ENCODE data around the gene THG1L.
"Not testable (repeated sequence)": the region's sequence is repeated elsewhere in the genome, so short reads cannot be mapped to it uniquely, and the experiment has no call there.

GRCh38 chr5:157722895-157723294 lies 8.3 kb upstream of the THG1L start:
- TF ChIP-seq, protein P1, sequence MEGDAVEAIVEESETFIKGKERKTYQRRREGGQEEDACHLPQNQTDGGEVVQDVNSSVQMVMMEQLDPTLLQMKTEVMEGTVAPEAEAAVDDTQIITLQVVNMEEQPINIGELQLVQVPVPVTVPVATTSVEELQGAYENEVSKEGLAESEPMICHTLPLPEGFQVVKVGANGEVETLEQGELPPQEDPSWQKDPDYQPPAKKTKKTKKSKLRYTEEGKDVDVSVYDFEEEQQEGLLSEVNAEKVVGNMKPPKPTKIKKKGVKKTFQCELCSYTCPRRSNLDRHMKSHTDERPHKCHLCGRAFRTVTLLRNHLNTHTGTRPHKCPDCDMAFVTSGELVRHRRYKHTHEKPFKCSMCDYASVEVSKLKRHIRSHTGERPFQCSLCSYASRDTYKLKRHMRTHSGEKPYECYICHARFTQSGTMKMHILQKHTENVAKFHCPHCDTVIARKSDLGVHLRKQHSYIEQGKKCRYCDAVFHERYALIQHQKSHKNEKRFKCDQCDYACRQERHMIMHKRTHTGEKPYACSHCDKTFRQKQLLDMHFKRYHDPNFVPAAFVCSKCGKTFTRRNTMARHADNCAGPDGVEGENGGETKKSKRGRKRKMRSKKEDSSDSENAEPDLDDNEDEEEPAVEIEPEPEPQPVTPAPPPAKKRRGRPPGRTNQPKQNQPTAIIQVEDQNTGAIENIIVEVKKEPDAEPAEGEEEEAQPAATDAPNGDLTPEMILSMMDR (IDR thresholded peaks at IDR 0.05) = not testable (repeated sequence)
- TF ChIP-seq POLR2A (IDR thresholded peaks at IDR 0.05) = not testable (repeated sequence)

All from testis (tissue), 2 donors.